DOHH2 (cell line): ENCODE data around the gene TNRC6B.

Source experiments
- H3F3A ChIP-seq: fragments of 200-600 bp; sonication (generic), shearing (Covaris generic); 2 replicates; pipeline ENCODE4 v1.6.0; 2016; ENCODE audit warnings: antibody characterized with exemption, mild to moderate bottlenecking; ENCODE audit not compliant: control insufficient read depth, insufficient read depth
- H3K27ac ChIP-seq: fragments of 200-600 bp; sonication (generic); 2 replicates; pipeline ENCODE4 v1.5.1; 2014; ENCODE audit warnings: low read depth, mild to moderate bottlenecking, low read length, moderate library complexity
- H3K27me3 ChIP-seq: fragments of 200-600 bp; sonication (generic); 2 replicates; pipeline ENCODE4 v1.6.1; 2014; ENCODE audit warnings: mild to moderate bottlenecking, low read length, mixed read lengths; ENCODE audit not compliant: control insufficient read depth
- H3K36me3 ChIP-seq: fragments of 200-600 bp; sonication (generic); 2 replicates; pipeline ENCODE4 v1.6.1; 2014; ENCODE audit warnings: mild to moderate bottlenecking, low read length, moderate library complexity, mixed read lengths; ENCODE audit not compliant: control insufficient read depth
- H3K4me1 ChIP-seq: fragments of 200-600 bp; sonication (generic); 2 replicates; pipeline ENCODE4 v1.6.1; 2014; ENCODE audit warnings: mild to moderate bottlenecking, low read length, mixed read lengths; ENCODE audit not compliant: control insufficient read depth
- H3K4me2 ChIP-seq: fragments of 200-600 bp; sonication (generic); 2 replicates; pipeline ENCODE4 v1.6.0; 2014; ENCODE audit warnings: mild to moderate bottlenecking, low read length, moderate library complexity
- H3K4me3 ChIP-seq: fragments of 200-600 bp; sonication (generic); 2 replicates; pipeline ENCODE4 v1.5.1; 2014; ENCODE audit warnings: mild to moderate bottlenecking, low read length, mixed read lengths
- H3K79me2 ChIP-seq: fragments of 200-600 bp; sonication (generic); 2 replicates; pipeline ENCODE4 v1.6.1; 2014; ENCODE audit warnings: mild to moderate bottlenecking, low read length, mixed read lengths; ENCODE audit not compliant: control insufficient read depth
- H3K9me2 ChIP-seq: fragments of 200-600 bp; sonication (generic); replicated peaks from 2 replicates; pipeline ENCODE4 v1.6.1; 2014; ENCODE audit warnings: mild to moderate bottlenecking, low read length, mixed read lengths; ENCODE audit not compliant: control insufficient read depth
- H3K9me3 ChIP-seq: fragments of 200-600 bp; sonication (generic); 2 replicates; pipeline ENCODE4 v1.6.1; 2014; ENCODE audit warnings: antibody characterized with exemption, low read length, mixed read lengths; ENCODE audit not compliant: control insufficient read depth, insufficient read depth
- H4K20me1 ChIP-seq: fragments of 200-600 bp; sonication (generic); 2 replicates; pipeline ENCODE4 v1.6.0; 2014; ENCODE audit warnings: low read depth, mild to moderate bottlenecking, antibody characterized with exemption, low read length, moderate library complexity; ENCODE audit not compliant: control insufficient read depth, insufficient read depth
- EZH2phosphoT487 ChIP-seq: fragments of 200-600 bp; sonication (generic); IDR thresholded peaks from 2 replicates; pipeline ENCODE4 v1.6.1; 2017; ENCODE audit warnings: borderline replicate concordance, mild to moderate bottlenecking, antibody characterized with exemption, low read length, moderate library complexity, mixed read lengths
- TF ChIP-seq, protein P1 (sequence below): fragments of 200-600 bp; sonication (generic); IDR thresholded peaks from one replicate; pipeline ENCODE4 v1.5.1; 2014; ENCODE audit warnings: antibody characterized with exemption, mild to moderate bottlenecking, low read depth, low read length; ENCODE audit not compliant: poor library complexity, severe bottlenecking

TNRC6B gene, protein sequence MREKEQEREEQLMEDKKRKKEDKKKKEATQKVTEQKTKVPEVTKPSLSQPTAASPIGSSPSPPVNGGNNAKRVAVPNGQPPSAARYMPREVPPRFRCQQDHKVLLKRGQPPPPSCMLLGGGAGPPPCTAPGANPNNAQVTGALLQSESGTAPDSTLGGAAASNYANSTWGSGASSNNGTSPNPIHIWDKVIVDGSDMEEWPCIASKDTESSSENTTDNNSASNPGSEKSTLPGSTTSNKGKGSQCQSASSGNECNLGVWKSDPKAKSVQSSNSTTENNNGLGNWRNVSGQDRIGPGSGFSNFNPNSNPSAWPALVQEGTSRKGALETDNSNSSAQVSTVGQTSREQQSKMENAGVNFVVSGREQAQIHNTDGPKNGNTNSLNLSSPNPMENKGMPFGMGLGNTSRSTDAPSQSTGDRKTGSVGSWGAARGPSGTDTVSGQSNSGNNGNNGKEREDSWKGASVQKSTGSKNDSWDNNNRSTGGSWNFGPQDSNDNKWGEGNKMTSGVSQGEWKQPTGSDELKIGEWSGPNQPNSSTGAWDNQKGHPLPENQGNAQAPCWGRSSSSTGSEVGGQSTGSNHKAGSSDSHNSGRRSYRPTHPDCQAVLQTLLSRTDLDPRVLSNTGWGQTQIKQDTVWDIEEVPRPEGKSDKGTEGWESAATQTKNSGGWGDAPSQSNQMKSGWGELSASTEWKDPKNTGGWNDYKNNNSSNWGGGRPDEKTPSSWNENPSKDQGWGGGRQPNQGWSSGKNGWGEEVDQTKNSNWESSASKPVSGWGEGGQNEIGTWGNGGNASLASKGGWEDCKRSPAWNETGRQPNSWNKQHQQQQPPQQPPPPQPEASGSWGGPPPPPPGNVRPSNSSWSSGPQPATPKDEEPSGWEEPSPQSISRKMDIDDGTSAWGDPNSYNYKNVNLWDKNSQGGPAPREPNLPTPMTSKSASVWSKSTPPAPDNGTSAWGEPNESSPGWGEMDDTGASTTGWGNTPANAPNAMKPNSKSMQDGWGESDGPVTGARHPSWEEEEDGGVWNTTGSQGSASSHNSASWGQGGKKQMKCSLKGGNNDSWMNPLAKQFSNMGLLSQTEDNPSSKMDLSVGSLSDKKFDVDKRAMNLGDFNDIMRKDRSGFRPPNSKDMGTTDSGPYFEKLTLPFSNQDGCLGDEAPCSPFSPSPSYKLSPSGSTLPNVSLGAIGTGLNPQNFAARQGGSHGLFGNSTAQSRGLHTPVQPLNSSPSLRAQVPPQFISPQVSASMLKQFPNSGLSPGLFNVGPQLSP (N-terminal part only)

DNA sequence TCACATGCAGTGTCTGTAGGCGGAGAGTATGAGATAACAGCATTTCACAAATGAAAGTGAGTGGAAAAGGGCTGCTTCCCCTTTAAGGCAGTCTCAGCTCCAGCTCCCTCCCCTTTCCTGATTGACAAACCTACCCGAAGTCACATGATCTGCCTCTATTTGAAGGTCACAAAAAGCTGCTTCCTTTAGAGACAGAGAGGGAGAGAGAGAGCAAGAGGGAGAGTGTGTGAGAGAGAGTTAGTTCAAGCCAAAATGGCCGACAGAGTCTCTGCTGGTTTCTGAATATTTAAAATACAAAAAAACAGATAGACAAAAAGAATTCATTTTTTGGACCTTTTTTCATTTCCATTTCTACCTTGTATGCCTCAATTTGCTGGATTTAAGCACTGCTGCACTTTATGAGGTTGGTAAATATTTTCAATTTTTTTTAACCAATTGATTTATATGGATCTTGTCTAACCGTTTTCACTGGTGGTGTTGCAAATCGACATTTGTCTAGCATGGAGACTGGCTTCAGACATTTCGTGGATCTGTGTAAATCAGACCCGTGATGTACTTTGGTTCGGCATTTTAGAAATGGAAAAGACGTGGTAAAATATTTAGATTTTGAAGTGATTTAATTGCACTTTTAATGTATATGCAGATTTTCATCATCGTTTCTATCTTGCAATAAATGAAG, at the start of gene TNRC6B:
TSS of gene TNRC6B (plus strand) at position 188 of the 679 bp plus-strand sequence. CDS start at position 399, 211 bp downstream.
- H3K4me3 ChIP-seq = peak within 1 kb of the TSS; percentile 85
- H3K27ac ChIP-seq = peak within 1 kb of the TSS; percentile 94
- no peaks in the 10 kb centered on the region for H3K9me3 ChIP-seq
- peaks cover 8% of the 10 kb centered on the region; the same call in 1 of the 2 replicates for H3F3A ChIP-seq
- peaks cover 62% of the 10 kb centered on the region for H3K79me2 ChIP-seq
- H3K36me3 ChIP-seq = peaks cover 11% of the 10 kb centered on the region
- no peaks in the 10 kb centered on the region for H3K27me3 ChIP-seq
- TF ChIP-seq, protein P1, sequence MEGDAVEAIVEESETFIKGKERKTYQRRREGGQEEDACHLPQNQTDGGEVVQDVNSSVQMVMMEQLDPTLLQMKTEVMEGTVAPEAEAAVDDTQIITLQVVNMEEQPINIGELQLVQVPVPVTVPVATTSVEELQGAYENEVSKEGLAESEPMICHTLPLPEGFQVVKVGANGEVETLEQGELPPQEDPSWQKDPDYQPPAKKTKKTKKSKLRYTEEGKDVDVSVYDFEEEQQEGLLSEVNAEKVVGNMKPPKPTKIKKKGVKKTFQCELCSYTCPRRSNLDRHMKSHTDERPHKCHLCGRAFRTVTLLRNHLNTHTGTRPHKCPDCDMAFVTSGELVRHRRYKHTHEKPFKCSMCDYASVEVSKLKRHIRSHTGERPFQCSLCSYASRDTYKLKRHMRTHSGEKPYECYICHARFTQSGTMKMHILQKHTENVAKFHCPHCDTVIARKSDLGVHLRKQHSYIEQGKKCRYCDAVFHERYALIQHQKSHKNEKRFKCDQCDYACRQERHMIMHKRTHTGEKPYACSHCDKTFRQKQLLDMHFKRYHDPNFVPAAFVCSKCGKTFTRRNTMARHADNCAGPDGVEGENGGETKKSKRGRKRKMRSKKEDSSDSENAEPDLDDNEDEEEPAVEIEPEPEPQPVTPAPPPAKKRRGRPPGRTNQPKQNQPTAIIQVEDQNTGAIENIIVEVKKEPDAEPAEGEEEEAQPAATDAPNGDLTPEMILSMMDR = no peak
- no peak for TF ChIP-seq EZH2phosphoT487
- H4K20me1 ChIP-seq = peaks cover 9% of the 10 kb centered on the region; the same call in 1 of the 2 replicates
- H3K4me2 ChIP-seq = peak within 1 kb of the TSS; percentile 97
- H3K9me2 ChIP-seq = no peaks in the 10 kb centered on the region
- peaks cover 40% of the 10 kb centered on the region for H3K4me1 ChIP-seq

DNA sequence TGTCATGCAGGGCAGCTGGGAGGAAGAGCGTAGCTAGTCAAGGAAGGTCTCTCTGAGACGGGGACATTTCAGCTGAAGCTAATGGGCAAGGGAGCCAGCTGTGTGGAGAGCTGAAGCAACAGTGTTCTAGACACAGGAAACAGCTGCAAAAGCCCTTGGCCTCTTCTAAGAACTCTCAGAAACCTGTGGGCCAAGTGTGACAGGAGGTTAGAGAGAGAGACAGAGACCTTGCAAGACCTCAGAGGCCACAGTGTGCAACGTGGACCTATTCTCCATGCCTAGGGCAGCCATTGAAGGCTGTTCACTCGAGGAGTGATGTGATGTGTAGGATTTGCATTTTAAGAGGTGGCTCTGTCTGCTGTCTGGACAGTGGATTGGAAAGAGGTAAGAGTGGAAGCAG, 48.7 kb upstream of the TNRC6B start:
- H3K27ac ChIP-seq = no peak overlapping the region
- H3F3A ChIP-seq = no peaks in the 10 kb centered on the region
- no peaks in the 10 kb centered on the region for H3K9me2 ChIP-seq
- no peaks in the 10 kb centered on the region for H4K20me1 ChIP-seq
- TF ChIP-seq, protein P1 = no peak
- TF ChIP-seq EZH2phosphoT487 = no peak
- no peaks in the 10 kb centered on the region for H3K79me2 ChIP-seq
- no peaks in the 10 kb centered on the region for H3K36me3 ChIP-seq
- no peak overlapping the region for H3K4me2 ChIP-seq
- no peaks in the 10 kb centered on the region for H3K27me3 ChIP-seq
- H3K4me3 ChIP-seq = no peak overlapping the region
- H3K9me3 ChIP-seq = no peaks in the 10 kb centered on the region
- peaks cover 7% of the 10 kb centered on the region for H3K4me1 ChIP-seq

DNA sequence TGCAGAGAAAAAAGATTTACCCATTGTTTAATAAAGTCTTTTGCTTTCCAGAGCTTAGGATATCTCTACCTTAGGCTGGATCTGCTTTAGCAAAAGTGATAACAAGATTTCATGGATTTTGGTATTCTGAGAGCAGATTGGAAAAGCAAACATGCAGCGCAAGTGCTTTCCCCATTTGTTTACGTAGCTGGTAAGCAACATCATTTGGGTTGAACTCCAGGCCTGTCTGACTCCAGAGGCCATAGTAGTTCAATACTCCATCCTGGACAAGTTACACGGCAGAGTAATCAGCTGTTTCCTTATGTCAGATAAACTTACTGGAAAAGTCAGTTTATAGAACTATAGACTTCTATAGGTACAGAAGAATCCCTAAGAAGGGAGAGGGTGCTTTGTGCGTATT, 40.6 kb upstream of the TNRC6B start:
- TF ChIP-seq, protein P1 = no peak
- TF ChIP-seq EZH2phosphoT487 = no peak
- Histone ChIP-seq H3K36me3 (no peaks in the 10 kb centered on the region), H3K9me3 (no peaks in the 10 kb centered on the region), H4K20me1 (no peaks in the 10 kb centered on the region), H3F3A (no peaks in the 10 kb centered on the region), H3K4me2 (no peak overlapping the region), H3K27ac (no peak overlapping the region), H3K9me2 (no peaks in the 10 kb centered on the region), H3K79me2 (no peaks in the 10 kb centered on the region), H3K4me3 (no peak overlapping the region), H3K4me1 (no peaks in the 10 kb centered on the region), H3K27me3 (no peaks in the 10 kb centered on the region)
